Measurements from ENCODE around the gene TXNDC15.

The TXNDC15 gene

DNA sequence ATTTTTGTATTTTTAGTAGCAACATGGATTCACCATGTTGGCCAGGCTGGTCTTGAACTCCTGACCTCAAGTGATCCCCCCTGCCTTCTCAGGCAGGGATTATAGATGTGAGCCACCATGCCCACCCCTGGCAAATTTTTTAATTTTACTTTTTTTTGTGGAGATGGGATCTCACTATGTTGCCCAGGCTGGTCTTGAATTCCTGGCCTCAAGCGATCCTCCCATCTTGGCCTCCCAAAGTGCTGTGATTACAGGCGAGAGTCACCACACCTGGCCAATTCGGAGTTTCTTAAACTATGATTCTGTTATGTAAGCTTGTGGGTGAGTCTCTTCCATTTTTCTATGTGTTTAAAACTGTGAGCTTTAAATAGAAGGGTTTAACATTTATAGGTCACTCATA, 58.3 kb downstream of the TXNDC15 start:
- DNase-seq = no peak

DNA sequence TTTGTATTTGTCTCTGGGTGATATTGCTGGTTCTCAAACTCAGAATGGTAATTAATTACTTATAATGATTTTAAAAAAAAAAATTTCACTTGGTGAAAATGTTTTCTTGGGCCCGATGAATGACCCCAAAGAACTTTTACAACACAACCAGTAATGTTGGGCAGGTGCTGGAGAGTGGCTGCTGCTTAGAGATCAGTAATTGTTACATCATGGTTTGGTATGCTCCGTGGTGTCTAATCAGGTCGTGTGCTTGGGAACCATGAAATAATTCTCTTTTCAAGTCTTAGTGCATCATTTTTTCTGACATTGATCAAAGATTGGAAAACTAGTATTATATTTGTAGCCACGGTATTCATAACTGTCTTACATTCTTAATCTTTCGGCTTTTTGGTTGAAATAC, 60.0 kb downstream of the TXNDC15 start:
- no peak for DNase-seq

DNA sequence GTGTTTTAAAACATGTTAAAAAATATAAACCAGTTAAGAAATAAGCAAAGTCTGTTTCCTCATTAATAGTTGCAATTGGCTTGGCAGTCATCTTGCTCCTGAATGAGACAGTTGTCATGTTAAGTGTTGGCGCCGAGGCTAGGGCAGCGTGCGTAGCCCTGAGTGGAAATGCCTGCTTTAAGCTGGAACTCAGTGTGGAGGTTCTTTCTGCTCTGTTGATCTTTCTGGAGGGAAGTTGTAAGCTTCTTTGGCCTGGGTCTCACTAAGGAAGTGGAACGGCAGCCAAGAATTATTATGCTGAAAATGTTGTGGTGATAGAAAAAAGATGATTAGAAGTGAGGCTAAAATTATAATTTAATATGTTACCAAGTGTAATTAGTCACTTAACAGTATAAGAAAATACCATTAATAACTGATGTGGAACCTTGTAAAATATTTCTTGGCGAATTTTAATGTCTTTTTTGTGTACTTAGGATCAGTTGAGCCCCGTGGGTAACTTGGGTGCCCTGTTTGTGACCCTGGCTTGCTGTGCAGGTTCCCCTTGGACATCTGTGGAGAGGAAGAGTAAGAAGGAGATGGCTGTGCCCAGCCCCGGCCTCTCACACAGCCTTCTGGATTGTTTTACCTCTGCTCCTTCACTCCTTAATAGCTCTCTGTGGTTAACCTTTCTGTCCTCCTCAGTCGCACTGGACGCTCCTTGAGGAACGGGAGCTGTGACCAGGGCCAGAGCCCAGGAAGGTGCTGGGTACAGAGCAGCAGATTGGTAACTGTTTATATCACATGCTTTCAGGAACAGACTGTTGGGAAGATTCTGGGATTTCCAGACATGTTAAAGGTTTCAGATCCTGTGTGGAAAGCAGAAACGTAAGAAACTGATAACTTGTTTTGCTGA, 61.8 kb downstream of the TXNDC15 start:
- no peak for DNase-seq

DNA sequence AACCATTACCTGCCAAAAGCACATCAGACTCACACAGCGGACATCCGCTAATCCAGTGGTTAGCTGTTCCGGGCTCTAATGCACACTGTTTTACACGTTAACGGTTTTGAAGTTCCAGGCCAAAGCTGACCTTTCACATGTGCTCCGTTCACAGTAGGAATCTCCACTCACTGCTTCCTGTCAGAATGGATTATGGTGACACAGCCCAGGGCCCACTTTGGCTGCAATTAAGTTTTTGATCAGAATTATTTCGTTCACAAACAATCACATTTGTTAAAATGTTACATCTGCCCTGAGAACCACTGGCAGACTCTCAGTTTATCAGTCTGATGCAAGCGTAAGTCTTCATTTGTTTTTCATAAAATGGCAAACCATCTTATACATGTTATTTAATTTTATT, 63.4 kb downstream of the TXNDC15 start:
- DNase-seq = no peak

DNA sequence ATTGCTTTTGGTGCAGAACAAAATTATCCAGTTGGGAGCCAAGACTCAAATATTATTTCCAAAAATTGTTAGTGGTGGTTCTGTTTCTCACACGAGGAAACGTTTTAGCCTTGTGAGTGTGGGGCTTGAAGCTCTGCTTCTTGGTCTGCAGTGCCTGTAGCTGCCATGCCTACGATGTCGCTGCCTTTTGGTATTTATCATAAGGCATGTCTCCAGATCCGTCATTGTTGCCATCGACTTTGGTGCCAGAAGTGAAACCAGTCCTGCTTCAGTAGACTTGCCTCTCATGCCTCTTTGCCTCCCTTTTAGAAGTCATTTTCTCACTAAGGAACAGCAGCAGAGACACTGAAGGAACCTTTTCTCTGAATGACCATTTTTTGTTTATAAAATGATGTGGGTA, 63.9 kb downstream of the TXNDC15 start:
- no peak for DNase-seq

DNA sequence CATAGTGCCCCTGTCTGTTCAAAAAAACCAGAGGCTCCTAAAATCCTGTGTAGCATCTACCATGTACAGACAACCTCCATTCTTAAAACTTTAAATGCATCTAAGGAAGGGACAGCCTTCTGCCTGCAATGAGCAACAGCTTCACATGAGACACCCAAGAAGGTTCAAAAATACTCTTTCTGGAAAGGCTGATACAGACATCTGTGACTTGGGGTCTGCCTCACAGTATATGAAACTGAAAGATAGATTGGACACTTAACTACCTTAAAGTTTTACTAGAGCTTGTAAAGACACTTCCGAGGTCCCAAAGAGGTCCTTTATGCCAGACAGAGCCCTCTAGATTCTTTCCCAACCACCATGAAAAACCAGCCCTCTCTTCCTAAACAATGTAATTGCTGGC, 65.3 kb downstream of the TXNDC15 start:
- no peak for DNase-seq

DNA sequence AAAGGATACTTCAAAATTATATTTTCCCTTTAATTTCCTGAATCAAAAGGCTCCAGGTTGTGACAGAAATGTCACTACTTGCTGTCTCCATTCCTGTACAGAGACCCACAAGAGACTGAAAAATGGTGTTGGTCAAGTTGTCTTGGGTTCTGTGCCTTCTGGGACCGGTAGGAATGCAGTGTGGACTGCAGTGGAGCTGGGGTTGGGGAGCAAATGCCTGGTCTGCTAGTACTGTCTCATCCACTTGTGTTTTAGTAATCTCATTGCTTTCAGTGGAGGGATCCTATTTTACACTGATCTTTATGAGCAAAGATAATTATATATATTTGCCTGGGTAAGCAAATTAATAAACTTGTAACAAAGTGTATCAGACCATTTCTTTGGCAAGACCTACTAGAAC, 69.4 kb downstream of the TXNDC15 start:
- no peak for DNase-seq

DNA sequence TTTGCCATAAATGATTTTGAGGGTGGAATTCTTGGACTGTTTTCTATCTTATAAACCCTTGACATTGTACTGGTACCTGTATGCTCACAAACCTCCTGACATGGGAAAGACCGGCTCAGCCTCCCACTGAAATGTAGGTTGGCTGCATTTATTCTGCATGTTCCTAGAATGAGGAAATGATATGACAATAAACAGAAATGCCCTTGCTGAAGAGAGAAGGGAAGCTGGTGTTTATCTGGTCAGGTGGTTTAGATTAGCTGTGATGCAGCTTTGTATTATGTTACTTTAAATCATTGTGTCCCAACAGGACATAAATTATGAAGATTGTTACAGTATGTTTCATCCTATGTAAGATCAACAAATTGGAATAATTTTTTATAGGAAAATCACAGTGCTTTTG, 70.5 kb downstream of the TXNDC15 start:
- no peak for DNase-seq

DNA sequence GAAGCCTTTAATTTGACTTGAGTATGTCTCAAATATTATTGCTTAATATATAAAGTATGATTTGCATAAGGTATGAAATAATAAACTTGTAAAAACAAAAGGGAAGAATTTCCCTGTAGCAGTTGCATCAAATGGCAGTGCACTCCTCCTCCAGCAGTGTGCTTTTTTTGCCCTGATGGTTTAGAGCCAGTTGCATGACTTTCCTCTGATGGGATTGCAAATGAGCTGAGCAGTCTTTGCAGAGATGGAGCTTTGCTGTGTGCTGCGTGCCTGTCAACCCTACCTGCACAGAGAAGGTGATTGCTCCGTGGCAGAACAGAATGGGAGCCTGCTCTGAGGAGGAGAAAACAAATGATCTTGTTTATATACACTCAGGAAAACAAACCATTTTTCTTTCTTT, 70.9 kb downstream of the TXNDC15 start:
- no peak for DNase-seq

DNA sequence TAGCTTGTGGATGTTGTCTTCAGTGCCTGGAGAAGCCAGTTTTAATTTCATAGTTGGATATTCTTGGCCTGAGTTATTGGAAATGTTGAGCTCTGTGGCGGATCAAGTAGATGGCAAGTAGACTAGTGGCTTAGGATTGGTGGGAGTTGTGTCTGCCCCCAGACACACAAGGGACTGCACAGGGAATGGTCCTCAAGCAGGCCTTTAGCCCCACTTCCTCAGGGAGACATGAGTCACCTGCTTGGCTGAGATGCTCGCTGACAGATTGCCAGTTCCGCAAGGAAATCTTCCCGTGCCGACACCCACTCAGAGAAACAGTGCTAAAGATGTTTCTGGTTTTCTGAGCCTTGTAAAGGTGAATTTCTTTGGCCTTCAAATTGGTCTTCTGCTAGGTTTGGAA, 74.7 kb downstream of the TXNDC15 start:
- DNase-seq = no peak

DNA sequence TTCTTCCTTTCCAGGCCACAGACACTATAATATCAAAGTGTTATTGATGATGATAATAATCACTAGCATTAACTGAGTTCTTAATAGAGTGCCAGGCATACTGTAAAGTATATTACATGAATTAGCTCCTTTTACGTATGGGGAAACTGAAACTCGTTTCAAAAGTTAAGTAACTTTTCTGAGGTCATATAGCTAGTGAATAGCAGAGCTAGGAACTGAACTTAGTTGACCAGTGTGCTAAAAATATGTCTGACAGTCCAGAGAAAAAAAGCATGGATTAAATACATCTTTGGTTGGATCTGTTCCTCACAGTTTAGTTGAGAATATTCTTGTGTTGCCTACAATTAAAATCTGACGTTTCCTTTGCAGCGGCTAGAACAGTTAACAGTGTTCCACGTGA, 75.1 kb downstream of the TXNDC15 start:
- no peak for DNase-seq
